Activated CD8-positive, alpha-beta memory T cell treated with anti-CD3 and anti-CD28 coated beads for 36 hours (primary cell): ENCODE measurements around the gene FOXJ3. TPM values are rescaled to one million over a fixed set of nuclear protein-coding genes. Genes with fewer than 3 reads are reported as not detected.

Experiments
- CTCF ChIA-PET: fragments of 350-600 bp; sonication (Branson Sonifier 250); formaldehyde crosslinking; loops from one replicate; lab custom pipeline; 2021; ENCODE audit warnings: antibody characterized with exemption; lab: Charles Lee
- POLR2A ChIA-PET: fragments of 350-600 bp; sonication (Branson Sonifier 250); formaldehyde crosslinking; loops from one replicate; lab custom pipeline; 2021; ENCODE audit warnings: antibody characterized with exemption; lab: Charles Lee
- total RNA-seq, 2 experiments: library from RNA; stranded (reverse); gene quantifications; one replicate each; pipeline ENCODE4 v1.2.3, GENCODE V29; 2021

FOXJ3 gene
- total RNA-seq, 2 experiments from 2014 or later: 46.2 to 48.7 TPM

GRCh38 chr1:42267904-42268303 lies 67.1 kb downstream of the FOXJ3 start:
- ChIA-PET CTCF (no interaction called here), POLR2A (no interaction called here)

- ChIA-PET CTCF (no interaction called here), POLR2A (no interaction called here)
Measured at GRCh38 chr1:42266253-42267135, 68.5 kb downstream of the FOXJ3 start.

GRCh38 chr1:42264511-42265190 lies 70.4 kb downstream of the FOXJ3 start:
- CTCF ChIA-PET: no interaction called here

GRCh38 chr1:42263019-42263418 lies 72.0 kb downstream of the FOXJ3 start:
- CTCF ChIA-PET: no interaction called here
- POLR2A ChIA-PET: no interaction called here

More at GRCh38 chr1:42264511-42265190, 70.4 kb downstream of the FOXJ3 start:
- POLR2A ChIA-PET: no interaction called here

- POLR2A ChIA-PET: no interaction called here
- CTCF ChIA-PET: no interaction called here
Measured at GRCh38 chr1:42260376-42261070, 74.5 kb downstream of the FOXJ3 start.

GRCh38 chr1:42259739-42260064 lies 75.3 kb downstream of the FOXJ3 start:
- CTCF ChIA-PET: no interaction called here
- POLR2A ChIA-PET: no interaction called here

- POLR2A ChIA-PET: no interaction called here
- CTCF ChIA-PET: no interaction called here
Measured at GRCh38 chr1:42259059-42259738, 75.8 kb downstream of the FOXJ3 start.

GRCh38 chr1:42258218-42258617 lies 76.8 kb downstream of the FOXJ3 start:
- POLR2A ChIA-PET: no interaction called here
- CTCF ChIA-PET: no interaction called here

- ChIA-PET CTCF (no interaction called here), POLR2A (no interaction called here)
Measured at GRCh38 chr1:42251042-42251441, 84.0 kb downstream of the FOXJ3 start.

GRCh38 chr1:42250164-42250563 lies 84.9 kb downstream of the FOXJ3 start:
- ChIA-PET POLR2A (no interaction called here), CTCF (no interaction called here)

GRCh38 chr1:42240966-42241755 lies 93.9 kb downstream of the FOXJ3 start:
- POLR2A ChIA-PET: no interaction called here
- CTCF ChIA-PET: no interaction called here

- CTCF ChIA-PET: interaction anchor here (0.8 kb wide), 1 partner anchor 30 kb away, joined by 3 read pairs; no protein-coding TSS in a partner anchor
- POLR2A ChIA-PET: no interaction called here
Measured at GRCh38 chr1:42239555-42239954, 95.5 kb downstream of the FOXJ3 start.

GRCh38 chr1:42239041-42239440 lies 96.0 kb downstream of the FOXJ3 start:
- POLR2A ChIA-PET: no interaction called here
- CTCF ChIA-PET: no interaction called here

- POLR2A ChIA-PET: no interaction called here
- CTCF ChIA-PET: no interaction called here
Measured at GRCh38 chr1:42231253-42231652, 103.8 kb downstream of the FOXJ3 start.

- POLR2A ChIA-PET: no interaction called here
- CTCF ChIA-PET: no interaction called here
Measured at GRCh38 chr1:42228938-42229337, 106.1 kb downstream of the FOXJ3 start.

GRCh38 chr1:42223036-42223435 lies 112.0 kb downstream of the FOXJ3 start:
- ChIA-PET CTCF (no interaction called here), POLR2A (no interaction called here)

GRCh38 chr1:42221952-42222606 lies 113.0 kb downstream of the FOXJ3 start:
- CTCF ChIA-PET: no interaction called here
- POLR2A ChIA-PET: no interaction called here

- ChIA-PET POLR2A (no interaction called here), CTCF (no interaction called here)
Measured at GRCh38 chr1:42221456-42221855, 113.6 kb downstream of the FOXJ3 start.

- CTCF ChIA-PET: no interaction called here
- POLR2A ChIA-PET: no interaction called here
Measured at GRCh38 chr1:42219627-42220026, 115.4 kb downstream of the FOXJ3 start.
